ENCODE results near the gene SNRK. TPM values are rescaled to one million over a fixed set of nuclear protein-coding genes. Genes with fewer than 3 reads are reported as not detected.
A peak's percentile ranks its signal among the peaks of the same experiment; 100 is the strongest.

The SNRK gene, protein sequence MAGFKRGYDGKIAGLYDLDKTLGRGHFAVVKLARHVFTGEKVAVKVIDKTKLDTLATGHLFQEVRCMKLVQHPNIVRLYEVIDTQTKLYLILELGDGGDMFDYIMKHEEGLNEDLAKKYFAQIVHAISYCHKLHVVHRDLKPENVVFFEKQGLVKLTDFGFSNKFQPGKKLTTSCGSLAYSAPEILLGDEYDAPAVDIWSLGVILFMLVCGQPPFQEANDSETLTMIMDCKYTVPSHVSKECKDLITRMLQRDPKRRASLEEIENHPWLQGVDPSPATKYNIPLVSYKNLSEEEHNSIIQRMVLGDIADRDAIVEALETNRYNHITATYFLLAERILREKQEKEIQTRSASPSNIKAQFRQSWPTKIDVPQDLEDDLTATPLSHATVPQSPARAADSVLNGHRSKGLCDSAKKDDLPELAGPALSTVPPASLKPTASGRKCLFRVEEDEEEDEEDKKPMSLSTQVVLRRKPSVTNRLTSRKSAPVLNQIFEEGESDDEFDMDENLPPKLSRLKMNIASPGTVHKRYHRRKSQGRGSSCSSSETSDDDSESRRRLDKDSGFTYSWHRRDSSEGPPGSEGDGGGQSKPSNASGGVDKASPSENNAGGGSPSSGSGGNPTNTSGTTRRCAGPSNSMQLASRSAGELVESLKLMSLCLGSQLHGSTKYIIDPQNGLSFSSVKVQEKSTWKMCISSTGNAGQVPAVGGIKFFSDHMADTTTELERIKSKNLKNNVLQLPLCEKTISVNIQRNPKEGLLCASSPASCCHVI
- 57.8 TPM for total RNA-seq (2013)
- polyA plus RNA-seq (10 to 100 TPM; 12.8 to 19.7 (median 16.1) TPM), polyA minus RNA-seq (40.7 and 63.0 TPM in 2 replicates), total RNA-seq (142 to 381 (median 273) reads per million in 11 experiments)

DNA sequence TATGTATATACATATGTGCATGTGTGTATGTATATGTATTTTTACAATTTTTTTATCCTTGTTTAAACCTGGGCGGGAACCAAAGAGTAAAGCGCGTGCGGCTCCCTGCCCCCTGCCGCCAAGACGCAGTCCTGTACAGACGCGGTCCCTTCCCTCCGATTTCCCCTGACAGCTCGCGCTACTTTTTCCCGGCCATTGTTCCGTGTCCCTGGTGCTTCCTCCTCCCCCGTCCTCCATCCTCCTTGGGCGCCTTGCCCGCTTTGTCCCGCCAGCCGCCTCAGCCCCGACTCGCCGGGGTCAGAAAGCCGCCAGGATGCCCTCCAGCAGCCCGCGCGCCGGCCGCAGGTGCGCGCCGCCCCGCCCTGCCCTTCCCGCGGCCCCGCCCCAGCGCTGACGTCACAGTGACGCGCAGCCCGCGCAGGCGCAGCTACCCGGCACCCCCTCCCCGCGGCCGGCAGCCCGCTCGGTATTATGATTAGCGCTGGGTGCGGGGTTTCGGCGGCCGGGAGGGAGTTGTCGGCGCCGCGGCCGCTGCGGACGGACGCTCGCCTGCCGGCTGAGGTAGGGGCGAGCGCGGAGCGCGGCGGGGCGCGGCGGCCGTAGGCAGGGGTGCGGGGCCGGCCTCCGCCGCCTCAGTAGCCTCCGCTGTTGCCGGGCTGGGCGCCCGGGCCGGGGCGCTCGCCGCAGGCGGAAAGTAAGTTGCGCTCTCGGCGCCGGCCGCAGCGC, at the start of gene SNRK:
SNRK (plus strand) TSS at position 426 of the 726 bp plus-strand sequence. CDS start 16,664 bp downstream, outside the sequence.
- Histone ChIP-seq H3K27me3 (ENCODE audit: control insufficient read depth in 2 of 2, insufficient read depth in 2 of 2, low read length in 2 of 2) (no peaks in the 10 kb centered on the region), H3K4me3 (replicated peaks in 1 of 3; ENCODE audit: low read depth in 2 of 3, low read length in 3 of 3) (peak within 1 kb of the TSS; percentile 85 to 100 (median 92)), H3K9me3 (replicated peaks in 1 of 2; ENCODE audit: control insufficient read depth in 1 of 2, insufficient read depth in 1 of 2, low read length in 2 of 2) (no peaks in the 10 kb centered on the region), H4K20me1 (ENCODE audit: insufficient read depth, low read length) (peaks cover 29% of the 10 kb centered on the region), H3K79me2 (ENCODE audit: insufficient read depth, low read length) (peaks cover 48% of the 10 kb centered on the region), H3K4me1 (ENCODE audit: control insufficient read depth in 1 of 2, insufficient read depth in 2 of 2, low read length in 2 of 2) (peaks cover 43 to 47% of the 10 kb centered on the region in 2 donors), H3K36me3 (replicated peaks in 1 of 2; ENCODE audit: control insufficient read depth in 1 of 2, insufficient read depth in 2 of 2, low read length in 2 of 2) (no peaks in the 10 kb centered on the region), H3K4me2 (replicated peaks; ENCODE audit: extremely low read depth, low read length, poor library complexity, severe bottlenecking) (peak within 1 kb of the TSS; percentile 94), H3K27ac (ENCODE audit: low read depth in 1 of 2, low read length in 2 of 2) (peak within 1 kb of the TSS; percentile 50 to 92), H3K9ac (ENCODE audit: insufficient read depth, low read length, poor library complexity, severe bottlenecking) (peak within 1 kb of the TSS; percentile 85), H2AFZ (ENCODE audit: insufficient read depth, low read depth, low read length, poor library complexity, severe bottlenecking) (peak within 1 kb of the TSS; percentile 80)
- peaks cover 9 to 11% of the 10 kb centered on the region in 2 donors for H3K36me3 Mint-ChIP-seq
- peaks cover 36% of the 10 kb centered on the region for H3K4me1 Mint-ChIP-seq
- under 1% methylated on average over 91 of the region's 91 CpGs for WGBS (ENCODE audit: insufficient coverage)
- H3K4me3 Mint-ChIP-seq = peak within 1 kb of the TSS; percentile 91 to 99
- DNase-seq = peak; percentile 68 to 82 (median 78)
- peaks cover 0 to 1% (median 0%) of the 10 kb centered on the region in 7 donors for H3K9me3 Mint-ChIP-seq
- H3K27ac Mint-ChIP-seq = peak within 1 kb of the TSS; percentile 91 to 99 (median 97)
- intact Hi-C loops (cut with micrococcal nuclease) = loop anchor here in 1 of 2 donors (10.0 kb wide), 2 partner anchors 101 to 409 kb away; partner anchors contain the start of gene ABHD5
- TF ChIP-seq, protein P1, sequence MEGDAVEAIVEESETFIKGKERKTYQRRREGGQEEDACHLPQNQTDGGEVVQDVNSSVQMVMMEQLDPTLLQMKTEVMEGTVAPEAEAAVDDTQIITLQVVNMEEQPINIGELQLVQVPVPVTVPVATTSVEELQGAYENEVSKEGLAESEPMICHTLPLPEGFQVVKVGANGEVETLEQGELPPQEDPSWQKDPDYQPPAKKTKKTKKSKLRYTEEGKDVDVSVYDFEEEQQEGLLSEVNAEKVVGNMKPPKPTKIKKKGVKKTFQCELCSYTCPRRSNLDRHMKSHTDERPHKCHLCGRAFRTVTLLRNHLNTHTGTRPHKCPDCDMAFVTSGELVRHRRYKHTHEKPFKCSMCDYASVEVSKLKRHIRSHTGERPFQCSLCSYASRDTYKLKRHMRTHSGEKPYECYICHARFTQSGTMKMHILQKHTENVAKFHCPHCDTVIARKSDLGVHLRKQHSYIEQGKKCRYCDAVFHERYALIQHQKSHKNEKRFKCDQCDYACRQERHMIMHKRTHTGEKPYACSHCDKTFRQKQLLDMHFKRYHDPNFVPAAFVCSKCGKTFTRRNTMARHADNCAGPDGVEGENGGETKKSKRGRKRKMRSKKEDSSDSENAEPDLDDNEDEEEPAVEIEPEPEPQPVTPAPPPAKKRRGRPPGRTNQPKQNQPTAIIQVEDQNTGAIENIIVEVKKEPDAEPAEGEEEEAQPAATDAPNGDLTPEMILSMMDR (IDR thresholded peaks at IDR 0.05) = peak; percentile 31
- no peaks in the 10 kb centered on the region for H3K27me3 Mint-ChIP-seq (ENCODE audit: low read depth in 3 of 3)

Measured in CD14-positive monocyte (primary cell).